Astrocyte (in vitro differentiated cells and primary cell): ENCODE measurements around the gene UPF2. TPM values are rescaled to one million over a fixed set of nuclear protein-coding genes. Genes with fewer than 3 reads are reported as not detected.

Experiments used
- DNase-seq: peaks from one replicate; pipeline ENCODE4 v3.0.0-alpha.2; 2010; ENCODE audit warnings: low read depth
- FAIRE-seq: peaks from 2 replicates; lab custom pipeline; 2011; peaks lifted over from hg19 to GRCh38; lab: Jason Lieb, UNC
- H2AFZ ChIP-seq: 2 replicates; pipeline ENCODE4 v1.6.0; 2012; ENCODE audit warnings: low read depth, low read length, inconsistent platforms
- H3K27ac ChIP-seq: 2 replicates; pipeline ENCODE4 v1.5.1; 2011; ENCODE audit warnings: low read depth, low read length, inconsistent platforms
- H3K27me3 ChIP-seq: 2 replicates; pipeline ENCODE4 v1.6.0; 2011; ENCODE audit warnings: low read length, inconsistent platforms; ENCODE audit not compliant: insufficient read depth
- H3K36me3 ChIP-seq: 2 replicates; pipeline ENCODE4 v1.5.1; 2011; ENCODE audit warnings: low read length, inconsistent platforms; ENCODE audit not compliant: insufficient read depth
- H3K4me1 ChIP-seq: 2 replicates; pipeline ENCODE4 v1.5.1; 2011; ENCODE audit warnings: low read length, inconsistent platforms; ENCODE audit not compliant: insufficient read depth
- H3K4me2 ChIP-seq: 2 replicates; pipeline ENCODE4 v1.6.0; 2012; ENCODE audit warnings: low read length, inconsistent platforms
- H3K4me3 ChIP-seq: 2 replicates; pipeline ENCODE4 v1.5.1; 2011; ENCODE audit warnings: low read depth, mild to moderate bottlenecking, low read length, inconsistent platforms; ENCODE audit not compliant: insufficient read depth
- H3K79me2 ChIP-seq: 2 replicates; pipeline ENCODE4 v1.6.0; 2012; ENCODE audit warnings: mild to moderate bottlenecking, low read length, inconsistent platforms; ENCODE audit not compliant: insufficient read depth
- H3K9ac ChIP-seq: 2 replicates; pipeline ENCODE4 v1.6.0; 2012; ENCODE audit warnings: mild to moderate bottlenecking, low read length, inconsistent platforms
- H3K9me3 ChIP-seq: 2 replicates; pipeline ENCODE4 v1.5.1; 2012; ENCODE audit warnings: low read depth, mild to moderate bottlenecking, low read length, inconsistent platforms; ENCODE audit not compliant: insufficient read depth
- H4K20me1 ChIP-seq: 2 replicates; pipeline ENCODE4 v1.6.0; 2012; ENCODE audit warnings: low read length, inconsistent platforms; ENCODE audit not compliant: insufficient read depth
- H3K27ac Mint-ChIP-seq: one replicate; pipeline ENCODE4 v1.8.0; 2021; ENCODE audit warnings: mild to moderate bottlenecking, mixed read lengths; ENCODE audit not compliant: unreplicated experiment
- H3K27me3 Mint-ChIP-seq: one replicate; pipeline ENCODE4 v1.8.0; 2021; ENCODE audit warnings: low read depth, mixed read lengths; ENCODE audit not compliant: unreplicated experiment
- H3K36me3 Mint-ChIP-seq: one replicate; pipeline ENCODE4 v1.8.0; 2021; ENCODE audit warnings: low read depth, mixed read lengths; ENCODE audit not compliant: unreplicated experiment
- H3K4me1 Mint-ChIP-seq: one replicate; pipeline ENCODE4 v1.8.0; 2021; ENCODE audit warnings: low read depth, mixed read lengths; ENCODE audit not compliant: unreplicated experiment
- H3K4me3 Mint-ChIP-seq: one replicate; pipeline ENCODE4 v1.8.0; 2021; ENCODE audit warnings: mild to moderate bottlenecking, moderate library complexity, mixed read lengths; ENCODE audit not compliant: unreplicated experiment
- H3K9me3 Mint-ChIP-seq: one replicate; pipeline ENCODE4 v1.8.0; 2021; ENCODE audit warnings: mild to moderate bottlenecking, mixed read lengths; ENCODE audit not compliant: unreplicated experiment
- EZH2 ChIP-seq: IDR thresholded peaks from 2 replicates; pipeline ENCODE4 v1.6.1; 2012; ENCODE audit warnings: mild to moderate bottlenecking, low read length, inconsistent platforms; ENCODE audit not compliant: insufficient read depth
- total RNA-seq: library from RNA; stranded (reverse); gene quantifications from 2 replicates; pipeline ENCODE4 v1.2.1, GENCODE V29; 2021
- TF ChIP-seq, protein P1 (sequence below): IDR thresholded peaks from 2 replicates; pipeline ENCODE4 v1.5.1; 2011; ENCODE audit warnings: low read depth, mild to moderate bottlenecking, inconsistent platforms, low read length, moderate library complexity; ENCODE audit not compliant: insufficient read depth

UPF2 gene
- total RNA-seq, 1 donor from 2014 or later = 23.2 TPM

DNA sequence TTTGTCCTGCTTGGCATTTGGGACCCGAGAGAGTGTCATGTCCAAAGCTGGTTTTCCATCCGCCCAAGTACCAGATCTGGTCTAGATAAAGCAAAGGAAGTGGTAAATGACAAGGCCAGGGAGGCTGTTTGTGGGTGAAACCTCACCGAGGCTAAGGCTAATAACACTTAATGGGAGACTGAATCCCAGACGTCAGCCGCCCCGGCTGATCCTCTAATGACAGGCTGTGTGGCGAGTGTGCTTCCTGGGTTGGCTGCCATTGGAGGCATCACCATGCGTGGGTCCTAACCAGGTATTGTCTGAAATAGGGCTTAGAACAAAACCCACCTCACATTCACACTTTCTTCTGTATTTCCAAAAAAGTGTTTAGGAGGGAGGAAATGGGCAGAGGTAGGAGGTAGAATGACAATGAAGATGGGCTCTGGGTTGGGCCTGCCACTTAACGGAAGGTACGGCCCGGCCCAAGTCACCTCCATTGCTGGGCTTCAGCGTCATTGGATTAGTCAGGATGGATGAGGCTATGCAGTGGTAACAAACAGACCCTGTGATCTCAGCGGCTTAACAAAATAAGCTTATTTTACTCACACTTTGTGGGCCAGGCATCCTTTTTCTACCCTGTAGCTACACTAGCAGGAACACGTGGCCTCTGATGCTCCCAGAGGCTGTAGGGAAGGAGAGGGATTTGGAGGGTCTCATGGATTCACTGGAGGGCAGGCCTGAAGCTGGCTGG is 159.8 kb downstream of the UPF2 start:
- Mint-ChIP-seq H3K36me3 (no peaks in the 10 kb centered on the region), H3K4me1 (peaks cover 13% of the 10 kb centered on the region), H3K27ac (peak overlapping the region; percentile 29), H3K9me3 (no peaks in the 10 kb centered on the region), H3K27me3 (no peaks in the 10 kb centered on the region), H3K4me3 (no peak overlapping the region)
- no peak for TF ChIP-seq EZH2
- TF ChIP-seq, protein P1, sequence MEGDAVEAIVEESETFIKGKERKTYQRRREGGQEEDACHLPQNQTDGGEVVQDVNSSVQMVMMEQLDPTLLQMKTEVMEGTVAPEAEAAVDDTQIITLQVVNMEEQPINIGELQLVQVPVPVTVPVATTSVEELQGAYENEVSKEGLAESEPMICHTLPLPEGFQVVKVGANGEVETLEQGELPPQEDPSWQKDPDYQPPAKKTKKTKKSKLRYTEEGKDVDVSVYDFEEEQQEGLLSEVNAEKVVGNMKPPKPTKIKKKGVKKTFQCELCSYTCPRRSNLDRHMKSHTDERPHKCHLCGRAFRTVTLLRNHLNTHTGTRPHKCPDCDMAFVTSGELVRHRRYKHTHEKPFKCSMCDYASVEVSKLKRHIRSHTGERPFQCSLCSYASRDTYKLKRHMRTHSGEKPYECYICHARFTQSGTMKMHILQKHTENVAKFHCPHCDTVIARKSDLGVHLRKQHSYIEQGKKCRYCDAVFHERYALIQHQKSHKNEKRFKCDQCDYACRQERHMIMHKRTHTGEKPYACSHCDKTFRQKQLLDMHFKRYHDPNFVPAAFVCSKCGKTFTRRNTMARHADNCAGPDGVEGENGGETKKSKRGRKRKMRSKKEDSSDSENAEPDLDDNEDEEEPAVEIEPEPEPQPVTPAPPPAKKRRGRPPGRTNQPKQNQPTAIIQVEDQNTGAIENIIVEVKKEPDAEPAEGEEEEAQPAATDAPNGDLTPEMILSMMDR = no peak
- H3K36me3 ChIP-seq = no peaks in the 10 kb centered on the region
- no peak overlapping the region for H3K4me3 ChIP-seq
- no peak overlapping the region for H2AFZ ChIP-seq
- H3K4me2 ChIP-seq = peak overlapping the region; percentile 46
- no peaks in the 10 kb centered on the region for H3K27me3 ChIP-seq
- no peaks in the 10 kb centered on the region for H3K9me3 ChIP-seq
- no peak for DNase-seq
- H3K79me2 ChIP-seq = no peaks in the 10 kb centered on the region
- no peak overlapping the region for H3K9ac ChIP-seq
- no peaks in the 10 kb centered on the region for H4K20me1 ChIP-seq
- peaks cover 8% of the 10 kb centered on the region for H3K4me1 ChIP-seq
- FAIRE-seq = no peak
- no peak overlapping the region for H3K27ac ChIP-seq

DNA sequence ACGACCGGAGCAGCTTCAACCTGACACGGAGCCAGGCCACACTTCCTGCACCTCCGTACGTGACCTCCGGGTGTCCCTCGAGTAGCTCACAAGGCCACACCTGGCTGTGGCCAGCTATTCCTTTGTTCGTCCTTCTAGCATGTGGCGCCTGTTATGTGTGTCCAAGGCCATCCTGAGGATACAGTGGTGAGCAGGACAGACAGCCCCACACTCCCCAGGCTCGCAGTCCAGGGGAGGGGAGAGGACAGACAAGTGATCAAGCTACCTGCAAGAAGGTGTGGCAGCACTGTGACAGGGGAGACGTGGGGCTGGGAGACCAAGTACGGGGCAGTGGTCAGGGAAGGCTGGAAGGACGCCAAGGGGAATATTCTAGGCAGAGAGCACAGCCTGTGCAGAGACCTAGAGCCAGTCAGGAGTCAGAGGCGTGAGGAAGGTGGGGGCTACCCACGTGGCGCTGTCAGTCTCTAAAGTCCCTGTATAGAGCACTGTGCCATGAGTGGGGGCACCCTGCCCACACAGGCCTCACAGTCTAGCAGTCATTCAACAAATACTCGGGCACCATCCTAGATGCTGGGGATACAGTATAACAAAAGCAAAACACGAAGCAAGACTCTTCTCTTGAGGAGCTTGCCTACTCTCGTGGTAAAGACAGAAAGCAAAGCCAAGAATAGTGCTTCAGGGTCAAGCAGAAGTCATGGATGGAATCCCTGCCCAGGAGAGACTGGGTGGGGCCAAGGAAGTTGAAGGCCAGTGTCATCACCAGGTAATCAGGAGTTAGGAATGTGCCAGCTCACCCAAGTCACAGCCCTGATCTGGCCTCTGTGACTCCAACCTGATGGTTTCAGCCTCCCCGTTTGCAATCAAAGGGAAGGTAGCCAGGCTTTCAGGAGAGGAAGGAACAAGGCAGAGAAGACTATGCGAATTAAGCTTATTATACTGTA is 160.9 kb downstream of the UPF2 start:
- no peak overlapping the region for H3K4me3 ChIP-seq
- no peaks in the 10 kb centered on the region for H4K20me1 ChIP-seq
- Mint-ChIP-seq H3K27me3 (no peaks in the 10 kb centered on the region), H3K4me3 (no peak overlapping the region), H3K36me3 (no peaks in the 10 kb centered on the region), H3K4me1 (peaks cover 13% of the 10 kb centered on the region), H3K9me3 (no peaks in the 10 kb centered on the region), H3K27ac (peak overlapping the region; percentile 72)
- no peaks in the 10 kb centered on the region for H3K9me3 ChIP-seq
- no peak for FAIRE-seq
- peaks cover 8% of the 10 kb centered on the region for H3K4me1 ChIP-seq
- peak overlapping the region; percentile 53 for H2AFZ ChIP-seq
- no peaks in the 10 kb centered on the region for H3K27me3 ChIP-seq
- DNase-seq = no peak
- H3K4me2 ChIP-seq = peak overlapping the region; percentile 46
- H3K79me2 ChIP-seq = no peaks in the 10 kb centered on the region
- no peak for TF ChIP-seq EZH2
- TF ChIP-seq, protein P1 = no peak
- H3K9ac ChIP-seq = no peak overlapping the region
- no peaks in the 10 kb centered on the region for H3K36me3 ChIP-seq
- H3K27ac ChIP-seq = no peak overlapping the region
